ENCODE results near the gene NEURL3. TPM values are rescaled to one million over a fixed set of nuclear protein-coding genes. Genes with fewer than 3 reads are reported as not detected.

Gene NEURL3
- total RNA-seq, 1 donor from 2014 or later: not detected

GRCh38 chr2:96449637-96450036 lies 55.5 kb downstream of the NEURL3 start:
- Mint-ChIP-seq H3K4me1 (ENCODE audit: low read depth) (no peaks in the 10 kb centered on the region), H3K9me3 (ENCODE audit: low read depth) (peaks cover 3% of the 10 kb centered on the region), H3K27ac (ENCODE audit: unreplicated experiment) (no peak overlapping the region), H3K4me3 (ENCODE audit: unreplicated experiment) (no peak overlapping the region), H3K36me3 (ENCODE audit: low read depth) (no peaks in the 10 kb centered on the region), H3K27me3 (ENCODE audit: low read depth) (peaks cover 16% of the 10 kb centered on the region)
- DNase-seq (ENCODE audit: low spot score): no peak
- TF ChIP-seq, protein P1, sequence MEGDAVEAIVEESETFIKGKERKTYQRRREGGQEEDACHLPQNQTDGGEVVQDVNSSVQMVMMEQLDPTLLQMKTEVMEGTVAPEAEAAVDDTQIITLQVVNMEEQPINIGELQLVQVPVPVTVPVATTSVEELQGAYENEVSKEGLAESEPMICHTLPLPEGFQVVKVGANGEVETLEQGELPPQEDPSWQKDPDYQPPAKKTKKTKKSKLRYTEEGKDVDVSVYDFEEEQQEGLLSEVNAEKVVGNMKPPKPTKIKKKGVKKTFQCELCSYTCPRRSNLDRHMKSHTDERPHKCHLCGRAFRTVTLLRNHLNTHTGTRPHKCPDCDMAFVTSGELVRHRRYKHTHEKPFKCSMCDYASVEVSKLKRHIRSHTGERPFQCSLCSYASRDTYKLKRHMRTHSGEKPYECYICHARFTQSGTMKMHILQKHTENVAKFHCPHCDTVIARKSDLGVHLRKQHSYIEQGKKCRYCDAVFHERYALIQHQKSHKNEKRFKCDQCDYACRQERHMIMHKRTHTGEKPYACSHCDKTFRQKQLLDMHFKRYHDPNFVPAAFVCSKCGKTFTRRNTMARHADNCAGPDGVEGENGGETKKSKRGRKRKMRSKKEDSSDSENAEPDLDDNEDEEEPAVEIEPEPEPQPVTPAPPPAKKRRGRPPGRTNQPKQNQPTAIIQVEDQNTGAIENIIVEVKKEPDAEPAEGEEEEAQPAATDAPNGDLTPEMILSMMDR (IDR thresholded peaks at IDR 0.05): no peak

GRCh38 chr2:96449174-96449573 lies 56.0 kb downstream of the NEURL3 start:
- Mint-ChIP-seq H3K4me3 (ENCODE audit: unreplicated experiment) (no peak overlapping the region), H3K27ac (ENCODE audit: unreplicated experiment) (no peak overlapping the region), H3K9me3 (ENCODE audit: low read depth) (peaks cover 3% of the 10 kb centered on the region), H3K4me1 (ENCODE audit: low read depth) (no peaks in the 10 kb centered on the region), H3K36me3 (ENCODE audit: low read depth) (no peaks in the 10 kb centered on the region), H3K27me3 (ENCODE audit: low read depth) (peaks cover 16% of the 10 kb centered on the region)
- TF ChIP-seq, protein P1 (IDR thresholded peaks at IDR 0.05): no peak
- no peak for DNase-seq (ENCODE audit: low spot score)

DNA sequence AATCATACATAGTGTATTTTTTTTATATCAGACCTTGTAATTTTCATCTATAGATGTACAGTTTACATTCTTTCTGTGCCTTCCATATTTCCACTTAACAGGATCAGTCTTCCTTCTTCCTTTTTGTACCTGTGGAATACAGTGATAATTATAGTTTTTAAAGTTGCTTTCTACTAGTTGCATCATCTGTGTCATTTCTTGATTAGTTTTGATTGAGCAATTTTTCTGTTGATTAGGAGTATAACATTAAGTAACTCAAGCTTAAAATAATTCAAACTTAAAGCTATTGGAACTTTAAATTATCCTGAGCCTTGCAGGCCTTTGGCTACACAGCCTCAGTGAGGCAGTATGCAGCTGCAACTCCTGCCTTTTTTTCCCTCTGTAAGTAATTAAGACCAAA lies 57.4 kb downstream of the NEURL3 start:
- TF ChIP-seq, protein P1 (IDR thresholded peaks at IDR 0.05): no peak
- peaks cover 15% of the 10 kb centered on the region for H3K27me3 Mint-ChIP-seq (ENCODE audit: low read depth)

More for the DNA sequence above, 57.4 kb downstream of the NEURL3 start:
- DNase-seq (ENCODE audit: low spot score): no peak
- H3K27ac Mint-ChIP-seq (ENCODE audit: unreplicated experiment): no peak overlapping the region
- H3K4me3 Mint-ChIP-seq (ENCODE audit: unreplicated experiment): no peak overlapping the region
- H3K9me3 Mint-ChIP-seq (ENCODE audit: low read depth): peaks cover 7% of the 10 kb centered on the region
- no peaks in the 10 kb centered on the region for H3K36me3 Mint-ChIP-seq (ENCODE audit: low read depth)
- no peaks in the 10 kb centered on the region for H3K4me1 Mint-ChIP-seq (ENCODE audit: low read depth)

Other genes starting within 250 kb of the NEURL3 start
- 43.9 to 54.4 TPM (median 52.5 TPM) in 3 replicates for gene TMEM127, start 239.4 kb downstream of the NEURL3 start, total RNA-seq
- gene CIAO1, start 239.1 kb downstream of the NEURL3 start, total RNA-seq: 37.5 to 46.9 TPM (median 39.7 TPM) in 3 replicates
- gene SNRNP200, start 199.8 kb downstream of the NEURL3 start, total RNA-seq: 77.8 to 101 TPM (median 82.6 TPM) in 3 replicates
- 0.63 to 3.2 TPM (median 2.8 TPM) in 3 replicates for gene ITPRIPL1, start 180.0 kb downstream of the NEURL3 start, total RNA-seq
- gene NCAPH, start 169.6 kb downstream of the NEURL3 start, total RNA-seq: 3.7 to 5.4 TPM (median 5.2 TPM) in 3 replicates
- gene ARID5A, start 31.4 kb upstream of the NEURL3 start, total RNA-seq: 7.5 to 14.4 TPM (median 12.9 TPM) in 3 replicates
- gene KANSL3, start 133.0 kb upstream of the NEURL3 start, total RNA-seq: 32.6 to 34.5 TPM (median 34.1 TPM) in 3 replicates
- gene FER1L5, start 137.4 kb upstream of the NEURL3 start, total RNA-seq: not detected in 3 replicates
- gene LMAN2L, start 234.7 kb upstream of the NEURL3 start, total RNA-seq: 15.3 to 25.4 TPM (median 15.9 TPM) in 3 replicates

Measured in chondrocyte (in vitro differentiated cells).